HTR-8/SVneo (cell line): ENCODE data around the gene TRAPPC14.
"Not testable (repeated sequence)": the region's sequence is repeated elsewhere in the genome, so short reads cannot be mapped to it uniquely, and the experiment has no call there.

ENCODE experiments used
- DNase-seq: peaks from one replicate; pipeline ENCODE4 v3.0.0; 2011; ENCODE audit warnings: low spot score, mixed read lengths; ENCODE audit not compliant: insufficient read length
- FAIRE-seq: peaks from 2 replicates; lab custom pipeline; 2011; peaks lifted over from hg19 to GRCh38; lab: Jason Lieb, UNC

Gene TRAPPC14

DNA sequence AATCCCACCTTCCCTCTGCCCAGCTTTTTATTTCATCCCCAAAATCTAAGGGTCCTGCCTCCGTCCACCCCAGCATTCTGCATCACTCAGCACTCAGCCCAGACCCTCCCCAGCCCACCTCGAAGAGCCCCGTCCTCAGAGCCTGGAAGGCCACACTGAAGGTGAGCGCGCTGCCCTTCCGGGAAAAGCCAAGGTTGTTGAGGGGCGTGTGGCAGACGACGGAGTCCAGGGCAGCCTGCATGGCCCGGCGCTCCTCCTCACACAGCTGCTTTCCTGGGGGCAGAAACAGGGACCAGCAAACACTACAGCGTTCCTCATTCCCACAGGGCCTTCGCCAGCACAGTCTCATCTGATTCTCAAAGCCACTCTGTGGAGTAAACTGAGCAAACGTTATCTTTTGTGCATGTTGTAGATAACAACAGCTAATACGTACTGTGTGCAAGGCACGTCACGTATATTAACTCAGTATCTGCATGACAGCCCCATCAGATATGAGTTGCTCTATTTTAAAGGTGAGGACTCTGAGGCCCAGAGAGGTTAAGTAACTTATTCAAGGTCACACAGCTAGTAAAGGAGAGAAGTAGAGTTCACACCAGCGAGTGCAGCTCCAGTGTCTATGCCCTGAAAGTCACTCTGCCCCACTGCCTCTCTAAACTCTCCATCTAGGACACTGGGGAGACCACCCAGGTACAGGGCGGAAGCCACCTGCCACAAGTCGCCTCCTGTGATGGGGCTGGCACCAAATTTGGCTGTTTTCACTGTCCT, 2.8 kb downstream of the TRAPPC14 start:
- FAIRE-seq (no peak), DNase-seq (no peak)

DNA sequence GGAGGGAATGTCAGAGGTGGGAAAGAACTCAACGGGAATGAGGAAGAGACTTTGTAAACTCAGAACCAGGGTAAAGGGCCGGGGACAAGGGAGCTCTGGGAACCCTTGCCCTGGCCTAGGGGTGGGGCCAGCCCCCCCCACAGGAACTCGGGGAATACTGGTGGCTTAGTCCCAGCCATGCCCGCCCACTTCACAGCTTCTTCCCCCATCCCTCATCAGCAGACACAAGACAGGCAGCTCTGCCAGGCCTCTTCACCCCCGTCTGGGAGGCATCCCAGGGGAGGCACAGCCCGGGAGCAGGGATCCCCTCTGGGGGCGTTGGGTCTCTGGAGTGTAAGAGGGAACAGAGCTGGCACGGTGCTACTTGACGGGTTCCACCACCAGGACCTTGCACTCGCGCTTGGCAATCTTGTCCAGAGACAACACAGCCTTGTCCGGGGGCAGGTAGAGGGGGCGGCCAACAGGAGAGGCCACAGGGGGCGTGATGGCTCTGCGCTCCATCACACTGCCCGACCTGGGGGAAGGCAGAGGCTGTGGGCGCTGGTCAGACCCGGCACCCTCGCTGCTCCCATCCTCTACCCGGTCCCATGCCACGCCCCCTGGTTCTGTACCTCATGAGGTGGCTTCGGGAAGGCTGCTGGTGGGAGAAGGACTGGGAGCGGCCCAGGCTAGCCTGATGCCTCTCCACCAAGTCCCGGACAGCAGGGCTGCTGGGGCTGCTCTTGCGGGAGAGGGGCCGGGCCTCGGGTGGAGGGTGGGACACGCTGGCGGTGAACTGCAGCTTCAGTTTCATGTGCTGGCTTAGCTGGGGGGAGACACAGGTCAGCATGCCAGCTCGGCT, 3.7 kb downstream of the TRAPPC14 start:
- FAIRE-seq = no peak

DNA sequence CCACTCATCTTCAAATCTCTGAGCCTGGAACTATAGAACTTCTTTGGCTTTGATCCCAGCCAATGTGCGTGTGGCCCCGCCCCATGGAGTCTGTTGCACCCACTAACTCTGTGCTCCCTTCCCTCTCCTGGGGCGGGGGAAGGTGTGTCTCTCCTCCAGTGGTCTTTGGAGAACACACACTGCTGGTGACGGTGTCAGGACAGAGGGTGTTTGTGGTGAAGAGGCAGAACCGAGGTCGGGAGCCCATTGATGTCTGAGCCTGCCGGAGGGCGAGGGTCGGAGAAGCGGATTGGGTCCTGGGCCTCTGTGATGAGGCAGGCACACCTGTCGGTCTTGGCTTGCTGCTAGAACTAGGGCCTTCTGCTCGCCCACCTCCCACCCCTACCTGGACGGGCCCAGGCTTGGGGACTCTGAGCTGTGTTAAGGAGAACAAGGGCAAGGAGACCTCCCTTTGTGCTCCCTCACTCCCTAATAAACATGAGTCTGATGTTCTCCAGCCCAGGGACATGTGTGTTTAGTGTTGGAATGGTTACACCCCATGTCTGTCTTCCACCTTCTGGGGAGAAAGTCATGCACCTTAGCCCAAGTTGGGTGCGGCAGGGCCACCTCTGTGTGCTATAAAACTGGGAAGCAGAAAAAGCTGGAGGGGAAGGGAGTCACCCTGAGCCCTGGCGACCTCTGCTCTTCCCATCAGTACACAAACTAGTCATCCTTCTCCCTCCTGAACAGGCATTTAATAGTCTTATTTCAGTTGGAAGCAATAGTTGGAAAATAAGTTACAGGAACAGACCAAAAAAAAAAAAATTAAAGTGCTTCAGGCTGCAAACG, 4.6 kb downstream of the TRAPPC14 start:
- DNase-seq = no peak
- FAIRE-seq = no peak

More for the DNA sequence above, 3.7 kb downstream of the TRAPPC14 start:
- DNase-seq = no peak

DNA sequence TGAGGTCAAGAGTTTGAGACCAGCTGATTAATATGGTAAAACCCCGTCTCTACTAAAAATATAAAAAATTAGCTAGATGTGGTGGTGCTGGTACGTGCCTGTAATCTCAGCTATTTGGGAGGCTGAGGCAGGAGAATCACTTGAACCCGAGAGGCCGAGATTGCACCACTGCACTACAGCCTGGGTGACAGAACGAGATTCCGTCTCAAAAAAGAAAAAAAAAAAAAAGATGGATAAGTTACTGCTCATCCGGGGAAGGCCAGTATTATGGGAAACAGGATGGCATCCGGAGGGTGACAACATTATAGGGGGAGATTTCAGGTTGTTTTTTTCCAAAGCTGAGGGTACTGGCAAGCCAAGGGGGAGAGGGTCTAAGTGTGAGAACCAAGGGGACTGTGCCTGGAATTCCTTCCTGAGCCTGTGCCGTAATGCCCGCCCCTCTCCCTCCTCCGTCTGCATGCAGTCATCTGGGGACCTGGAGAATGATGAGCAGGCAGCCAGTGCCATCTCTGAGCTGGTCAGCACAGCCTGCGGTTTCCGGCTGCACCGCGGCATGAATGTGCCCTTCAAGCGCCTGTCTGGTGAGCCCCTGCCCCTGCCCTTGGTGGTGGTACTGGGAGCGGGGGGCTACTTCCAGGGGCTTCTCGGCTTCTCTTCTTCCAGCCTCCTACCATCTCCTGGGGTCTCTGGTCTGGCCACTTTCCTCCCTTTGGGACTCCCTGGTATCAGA, 5.4 kb downstream of the TRAPPC14 start:
- no peak for FAIRE-seq
- no peak for DNase-seq

DNA sequence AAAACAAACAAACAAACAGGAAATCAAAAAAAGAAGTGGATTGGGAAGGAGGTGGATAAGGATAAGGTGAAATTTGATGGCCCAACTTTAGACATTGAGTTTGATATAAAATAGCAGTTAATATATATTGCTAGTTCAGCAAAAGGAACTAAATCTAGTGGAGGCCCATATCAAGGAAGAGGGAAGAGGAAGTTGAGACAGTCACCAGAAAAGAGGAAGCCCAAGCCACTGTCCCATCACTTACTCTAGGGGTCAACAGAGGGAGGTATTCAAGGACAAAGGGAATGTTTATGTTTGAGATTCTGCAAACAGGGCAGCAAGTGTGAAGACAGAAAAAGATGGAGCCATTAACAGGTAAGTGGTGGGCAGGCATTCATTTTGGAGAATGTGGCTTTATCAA, 6.1 kb downstream of the TRAPPC14 start:
- no peak for FAIRE-seq
- no peak for DNase-seq

DNA sequence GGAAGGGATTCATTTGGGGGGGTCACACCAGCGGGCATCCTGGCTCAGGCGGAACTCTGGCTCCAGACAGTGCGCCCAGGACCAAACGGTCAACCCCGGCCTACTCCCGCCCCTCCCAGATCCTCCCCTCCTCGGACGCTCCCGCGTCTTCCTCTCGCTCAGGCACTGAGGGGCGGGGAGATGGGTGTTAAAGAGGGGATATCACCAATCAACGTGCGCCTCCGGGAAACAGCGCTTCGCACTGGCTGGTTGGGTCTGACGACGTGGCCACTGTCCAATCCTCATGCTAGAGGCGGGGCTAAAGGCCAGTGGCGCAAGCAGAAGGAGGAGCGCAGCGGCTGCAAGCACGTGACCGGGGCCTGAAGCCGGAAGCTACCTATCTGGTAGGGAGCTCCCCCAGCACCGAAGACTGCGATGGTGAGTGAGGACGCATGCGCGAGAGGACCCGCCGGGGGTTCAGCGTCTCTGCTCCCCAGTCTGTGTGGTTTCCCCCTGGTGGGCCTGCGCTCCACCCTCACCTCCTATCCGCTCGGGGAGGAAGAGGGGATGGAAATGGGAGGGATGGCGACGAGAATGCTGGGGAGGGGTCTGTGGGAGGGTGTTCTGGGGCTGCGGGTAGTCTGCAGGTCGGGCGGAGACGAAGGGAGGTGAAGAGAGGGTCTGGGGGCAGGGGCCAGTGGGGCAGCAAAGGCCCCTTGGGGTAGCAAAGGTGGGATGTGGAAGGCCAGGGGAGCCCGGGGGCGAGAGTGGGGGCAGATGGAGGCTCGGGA, 9.8 kb downstream of the TRAPPC14 start, which contains the start of gene LAMTOR4:
Gene LAMTOR4 (plus strand): TSS at position 360 of the 770 bp plus-strand sequence. CDS start 55 bp downstream, at position 415.
- DNase-seq (peak; percentile 94), FAIRE-seq (peak; percentile 97)

DNA sequence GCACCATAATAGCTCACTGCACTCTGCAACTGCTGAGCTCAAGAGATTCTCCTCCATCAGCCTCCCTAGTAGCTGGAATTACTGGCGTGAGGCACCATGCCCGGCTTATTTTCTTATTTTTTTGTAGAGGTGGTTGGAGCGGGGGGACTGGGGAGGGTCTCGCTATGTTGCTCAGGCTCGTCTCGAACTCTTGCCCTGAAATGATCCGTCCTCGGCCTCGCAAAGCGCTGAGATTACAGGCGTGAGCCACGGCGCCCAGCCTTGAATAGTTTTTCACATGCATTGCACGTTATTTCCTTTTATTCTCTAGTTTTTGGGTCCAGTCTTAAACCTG, 10.3 kb downstream of the TRAPPC14 start:
- no peak for FAIRE-seq
- no peak for DNase-seq

DNA sequence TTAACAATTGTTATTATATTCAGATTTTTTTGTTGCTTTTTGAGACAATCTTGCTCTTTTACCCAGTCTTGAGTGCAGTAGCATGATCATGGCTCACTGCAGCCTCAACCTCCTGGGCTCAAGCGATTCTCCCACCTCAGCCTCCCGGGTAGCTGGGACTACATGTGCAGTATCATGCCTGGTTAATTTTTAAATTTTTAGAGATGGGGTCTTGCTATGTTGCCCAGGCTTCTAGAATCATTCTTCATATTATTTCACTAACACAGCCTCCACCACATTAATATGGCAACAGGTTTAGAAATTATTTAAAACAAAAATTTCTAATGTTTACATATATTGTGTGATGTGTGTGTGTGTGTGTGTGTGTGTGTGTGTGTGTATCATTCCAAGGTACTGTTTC, 11.2 kb downstream of the TRAPPC14 start:
- FAIRE-seq (no peak), DNase-seq (no peak)

DNA sequence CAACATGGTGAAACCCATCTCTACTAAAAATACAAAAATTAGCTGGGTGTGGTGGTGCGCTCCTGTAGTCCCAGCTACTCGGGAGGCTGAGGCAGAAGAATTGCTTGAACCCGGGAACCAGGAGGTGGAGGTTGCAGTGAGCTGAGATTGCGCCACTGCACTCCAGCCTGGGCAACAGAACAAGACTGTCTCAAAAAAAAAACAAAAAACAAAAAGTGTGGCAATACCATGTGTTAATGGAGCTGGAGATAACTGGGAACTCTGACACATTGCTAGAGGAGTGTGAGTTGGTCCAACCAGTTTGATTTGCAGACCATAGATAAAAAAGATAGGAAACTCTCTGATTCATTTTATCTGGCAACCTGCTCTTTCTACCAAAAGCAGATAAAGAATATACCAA, 12.2 kb downstream of the TRAPPC14 start:
- not testable (repeated sequence) for FAIRE-seq, DNase-seq

DNA sequence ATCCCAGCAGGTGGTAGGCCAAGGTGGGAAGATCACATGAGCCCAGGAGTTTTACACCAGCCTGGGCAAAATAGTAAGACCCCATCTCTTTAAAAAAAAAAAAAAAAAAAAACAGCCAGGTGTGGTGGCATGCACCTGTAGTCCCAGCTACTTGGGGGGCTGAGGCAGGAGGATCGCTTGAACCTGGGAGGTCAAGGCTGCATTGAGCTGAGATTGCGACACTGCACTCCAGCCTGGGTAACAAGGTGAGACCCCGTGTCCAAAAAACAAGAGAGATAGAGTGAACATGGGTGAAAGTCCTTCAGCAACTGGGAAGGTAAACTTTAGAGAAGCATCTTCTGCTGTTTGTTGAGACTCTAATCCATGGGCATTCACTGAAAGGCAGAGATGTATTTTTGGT, 16.1 kb downstream of the TRAPPC14 start:
- FAIRE-seq = no peak

DNA sequence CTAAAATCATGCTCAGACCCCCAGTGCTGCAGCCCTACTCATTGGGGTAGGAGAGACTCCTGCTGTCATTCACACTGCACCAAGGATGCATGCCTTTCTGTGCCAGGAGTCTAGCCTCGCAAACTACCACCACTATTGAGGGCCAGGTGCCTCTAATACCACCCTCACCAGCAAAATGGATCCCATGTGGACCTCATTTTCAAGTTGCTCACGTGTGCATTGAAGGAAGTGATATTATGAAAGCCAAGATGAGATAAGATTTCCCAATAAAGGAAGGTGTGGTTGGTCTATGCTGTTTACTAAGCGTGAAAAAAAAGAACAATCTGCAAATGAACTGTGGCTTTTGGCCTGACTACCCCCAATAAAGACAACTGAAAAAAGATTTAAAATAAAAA, 17.0 kb downstream of the TRAPPC14 start:
- no peak for FAIRE-seq
- no peak for DNase-seq

More for the DNA sequence above, 16.1 kb downstream of the TRAPPC14 start:
- DNase-seq = no peak

DNA sequence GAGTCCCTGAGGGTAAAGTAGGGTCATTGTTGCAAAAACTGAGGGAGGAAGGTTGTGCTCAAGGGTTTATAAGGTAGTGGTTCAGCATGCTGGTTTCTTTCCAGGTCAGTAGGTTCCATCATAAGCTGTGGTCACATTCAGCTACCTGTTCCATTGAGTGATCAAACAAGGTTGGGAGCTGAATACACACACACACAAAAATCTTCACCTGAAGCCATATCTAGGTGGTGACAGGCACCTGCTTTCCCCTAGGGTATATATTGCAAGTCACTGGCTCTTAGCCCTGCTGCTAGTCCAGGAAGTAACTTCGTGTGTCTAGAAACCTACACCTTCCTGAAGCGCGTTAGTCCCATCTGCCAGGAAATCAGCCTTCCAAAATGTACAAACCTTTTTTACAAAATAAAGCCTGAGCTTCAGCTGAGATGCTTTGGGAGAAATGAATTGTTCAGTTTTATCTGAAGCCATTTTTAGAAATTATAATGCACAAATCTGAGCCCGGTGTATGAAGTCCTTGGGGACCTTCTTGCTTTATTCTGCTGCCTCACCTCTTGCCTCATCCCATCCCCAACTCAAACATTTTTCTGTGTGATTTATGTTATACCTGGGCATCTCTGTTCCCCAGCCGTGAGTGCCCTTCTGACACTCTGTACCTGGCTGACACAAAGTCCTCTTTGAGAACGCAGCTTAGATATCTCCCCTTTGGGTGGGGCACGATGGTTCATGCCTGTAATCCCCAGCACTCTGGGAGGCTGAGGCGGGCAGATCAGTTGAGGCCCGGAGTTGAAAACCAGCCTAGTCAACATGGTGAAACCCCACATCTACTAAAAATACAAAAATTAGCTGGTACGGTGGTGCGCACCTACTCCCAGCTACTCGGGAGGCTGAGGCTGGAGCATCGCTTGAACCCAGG, 20.4 kb downstream of the TRAPPC14 start:
- DNase-seq = no peak
- no peak for FAIRE-seq

DNA sequence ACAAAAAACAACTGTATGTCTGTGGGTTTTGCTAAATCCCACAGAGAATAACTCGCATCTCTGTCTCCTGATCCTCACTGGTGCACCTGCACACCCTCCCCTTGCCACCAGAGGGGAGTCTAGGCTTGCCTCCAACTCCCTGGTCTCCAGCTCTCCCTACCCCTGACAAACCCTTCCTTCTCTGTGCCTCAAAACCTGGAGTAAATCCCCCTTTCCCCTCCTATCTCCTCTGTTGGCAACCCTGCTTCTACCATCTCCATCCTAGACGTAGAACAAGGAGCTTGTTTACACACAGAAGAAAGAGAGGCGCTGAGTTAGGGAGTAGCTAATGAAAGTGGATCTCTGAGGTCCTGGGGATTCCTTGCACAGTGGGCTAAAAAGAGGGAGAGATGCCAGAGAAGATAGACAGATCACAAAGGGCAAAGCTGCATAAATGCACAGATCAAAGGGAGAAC, 25.8 kb downstream of the TRAPPC14 start:
- DNase-seq (peak; percentile 74), FAIRE-seq (no peak)

DNA sequence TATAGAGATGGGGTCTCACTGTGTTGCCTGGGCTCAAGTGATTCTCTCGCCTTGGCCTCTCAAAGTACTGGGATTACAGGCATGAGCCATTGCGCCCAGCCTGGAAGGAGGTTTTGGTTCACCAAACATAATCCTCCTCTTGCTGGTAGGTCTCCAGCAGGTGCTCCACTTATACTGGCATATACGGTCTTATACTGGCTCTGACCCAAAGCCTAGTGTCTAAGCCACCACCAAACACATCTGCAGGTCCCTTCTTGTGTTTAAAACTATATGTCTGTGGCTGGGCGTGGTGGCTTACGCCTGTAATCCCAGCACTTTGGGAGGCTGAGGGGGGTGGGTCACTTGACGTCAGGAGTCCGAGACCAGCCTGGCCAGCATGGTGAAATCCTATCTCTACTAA, 26.4 kb downstream of the TRAPPC14 start:
- FAIRE-seq (no peak), DNase-seq (no peak)

DNA sequence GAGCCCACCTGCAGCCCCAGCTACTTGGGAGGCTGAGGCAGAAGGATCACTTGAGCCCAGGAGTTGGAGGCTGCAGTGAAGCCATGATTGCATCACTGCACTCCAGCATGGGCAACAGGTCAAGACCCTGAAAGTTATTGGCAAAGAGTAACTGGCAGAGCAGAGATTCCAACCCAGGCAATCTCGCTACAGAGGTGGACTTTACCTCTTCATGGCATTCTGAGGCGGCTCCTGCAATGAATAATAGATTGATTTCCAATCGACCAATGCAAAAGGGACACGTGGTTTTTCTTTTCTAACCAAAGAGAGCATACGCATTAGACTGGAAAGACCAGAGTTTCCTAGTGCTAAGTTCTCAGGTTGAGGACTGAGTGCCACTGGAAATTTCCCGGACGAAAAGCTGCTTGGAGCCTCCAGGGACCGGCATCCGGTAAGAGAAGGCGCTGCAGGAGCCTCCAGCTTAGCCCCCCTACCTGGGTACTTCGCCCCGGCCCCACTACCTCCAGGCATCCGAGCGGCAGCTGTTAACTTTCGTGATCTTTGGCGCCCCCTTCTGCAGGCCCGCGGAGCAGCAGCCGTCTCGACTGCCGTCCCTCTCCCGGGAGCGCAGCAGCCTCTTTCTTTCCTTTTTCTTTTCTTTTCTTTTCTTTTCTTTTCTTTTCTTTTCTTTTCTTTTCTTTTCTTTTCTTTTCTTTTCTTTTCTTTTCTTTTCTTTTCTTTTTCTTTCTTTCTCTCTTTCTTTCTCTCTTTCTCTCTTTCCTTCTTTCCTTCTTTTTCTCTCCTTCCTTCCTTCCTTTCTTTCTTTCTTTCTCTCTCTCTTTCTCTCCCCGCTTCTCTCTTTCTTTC, 27.7 kb downstream of the TRAPPC14 start:
- peak; percentile 71 for DNase-seq
- FAIRE-seq = no peak

DNA sequence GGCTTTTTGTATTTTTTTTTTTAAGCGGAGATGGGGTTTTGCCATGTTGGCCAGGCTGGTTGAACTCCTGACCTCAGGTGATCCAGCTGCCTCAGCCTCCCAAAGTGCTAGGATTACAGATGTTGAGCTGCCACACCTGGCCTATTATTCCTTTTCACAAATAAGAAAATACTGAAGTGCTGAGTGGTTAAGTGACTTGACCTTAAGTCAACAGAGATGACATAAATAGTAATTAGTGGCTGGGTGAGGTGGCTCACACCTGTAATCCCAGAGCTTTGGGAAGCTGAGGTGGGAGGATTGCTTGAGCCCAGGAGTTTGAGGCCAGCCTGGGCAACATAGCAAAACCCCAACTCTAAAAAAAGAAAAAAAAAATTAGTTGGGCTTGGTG, 28.3 kb downstream of the TRAPPC14 start:
- DNase-seq, FAIRE-seq: not testable (repeated sequence)

DNA sequence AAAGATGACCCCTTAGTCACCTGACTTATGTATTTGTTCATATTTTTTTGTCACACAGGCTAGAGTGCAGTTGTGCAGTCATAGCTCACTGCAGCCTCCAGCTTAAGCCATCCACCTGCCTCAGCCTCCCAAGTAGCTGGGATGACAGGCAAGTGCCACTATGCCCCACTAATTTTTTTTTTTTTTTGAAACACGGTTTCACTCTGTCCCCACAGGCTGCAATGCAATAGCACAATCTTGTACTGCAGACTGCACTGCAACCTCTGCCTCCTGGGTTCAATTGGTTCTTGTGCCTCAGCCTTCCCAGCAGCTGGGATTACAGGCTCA, 29.9 kb downstream of the TRAPPC14 start:
- FAIRE-seq = no peak
- DNase-seq = no peak
